Dendritic cell treated with granulocyte-macrophage colony-stimulating factor and Interleukin-4, amounts not matched to agents 40 ng/mL and 50 ng/mL, for 4 days (primary cell): ENCODE data around the gene NUSAP1.
"Not testable (repeated sequence)": the region's sequence is repeated elsewhere in the genome, so short reads cannot be mapped to it uniquely, and the experiment has no call there.

Experiments
- H3K27ac Mint-ChIP-seq: one replicate; pipeline ENCODE4 v1.8.0; 2022; ENCODE audit warnings: mild to moderate bottlenecking, mixed read lengths
- H3K27me3 Mint-ChIP-seq: one replicate; pipeline ENCODE4 v1.8.0; 2022; ENCODE audit warnings: mild to moderate bottlenecking, mixed read lengths
- H3K36me3 Mint-ChIP-seq: one replicate; pipeline ENCODE4 v1.8.0; 2022; ENCODE audit warnings: low read depth, mixed read lengths
- H3K4me1 Mint-ChIP-seq: one replicate; pipeline ENCODE4 v1.8.0; 2022; ENCODE audit warnings: low read depth, mixed read lengths
- H3K4me3 Mint-ChIP-seq: one replicate; pipeline ENCODE4 v1.8.0; 2022; ENCODE audit warnings: mild to moderate bottlenecking, moderate library complexity, mixed read lengths
- H3K9me3 Mint-ChIP-seq: one replicate; pipeline ENCODE4 v1.8.0; 2022; ENCODE audit warnings: mixed read lengths
- intact Hi-C: fragments of 100-400 bp; cut with micrococcal nuclease; formaldehyde crosslinking; loops from one replicate; pipeline ENCODE4 v1.15.0; 2022

Gene NUSAP1

DNA sequence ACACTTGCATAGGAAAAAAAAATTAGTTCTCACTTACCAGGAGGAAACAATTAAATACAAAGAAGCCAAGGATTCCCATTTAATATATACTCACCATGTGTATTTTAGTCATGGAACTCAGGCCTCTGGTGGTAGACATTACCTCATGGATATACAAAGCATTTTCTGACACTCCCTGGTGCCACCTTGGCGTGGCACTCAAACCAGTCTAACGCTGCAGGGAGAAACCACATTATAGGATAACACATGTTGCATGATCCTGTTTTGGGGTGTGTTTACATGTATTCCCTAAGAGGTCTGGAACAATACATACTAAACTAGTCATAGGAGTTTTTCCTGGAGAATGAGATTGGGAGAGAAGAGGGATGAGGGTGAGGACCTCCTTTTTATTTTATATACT, 78.3 kb downstream of the NUSAP1 start:
- Mint-ChIP-seq H3K9me3 (no peaks in the 10 kb centered on the region), H3K27ac (no peak overlapping the region), H3K4me1 (peaks cover 25% of the 10 kb centered on the region), H3K27me3 (no peaks in the 10 kb centered on the region), H3K36me3 (no peaks in the 10 kb centered on the region), H3K4me3 (no peak overlapping the region)
- intact Hi-C loops = no loop called here

- Mint-ChIP-seq H3K27me3 (no peaks in the 10 kb centered on the region), H3K27ac (no peak overlapping the region), H3K4me1 (peaks cover 29% of the 10 kb centered on the region), H3K36me3 (peaks cover 3% of the 10 kb centered on the region), H3K4me3 (no peak overlapping the region), H3K9me3 (no peaks in the 10 kb centered on the region)
- intact Hi-C loops = no loop called here
These were observed 78.8 kb downstream of the NUSAP1 start for GRCh38 chr15:41411441-41411840.

DNA sequence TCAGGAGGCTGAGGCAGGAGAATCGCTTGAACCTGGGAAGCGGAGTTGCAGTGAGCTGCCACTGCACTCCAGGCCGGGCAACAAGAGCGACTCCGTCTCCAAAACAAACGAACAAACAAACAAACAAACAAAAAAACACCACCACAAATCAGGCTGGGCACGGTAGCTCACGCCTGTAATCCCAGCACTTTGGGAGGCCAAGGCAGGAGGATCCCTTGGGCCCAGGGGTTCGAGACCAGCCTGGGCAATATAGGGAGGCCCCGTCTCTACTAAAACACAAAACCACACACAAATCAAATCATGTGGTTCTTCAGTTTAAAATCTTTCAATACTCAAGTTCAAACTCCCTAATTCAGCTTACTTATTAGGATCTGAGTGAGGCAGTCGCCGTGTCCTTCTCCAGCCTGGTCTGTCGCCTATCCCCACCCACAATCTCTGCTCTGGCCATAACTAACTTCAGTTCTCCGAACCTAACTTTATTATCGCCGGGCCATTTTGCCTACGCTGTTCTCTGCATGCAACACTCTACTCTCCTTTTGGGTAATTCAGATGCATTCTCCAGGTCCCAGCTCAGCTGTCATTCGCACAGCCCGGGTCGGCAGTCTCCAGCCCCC, 83.6 kb downstream of the NUSAP1 start:
- intact Hi-C loops = loop anchor here (2.0 kb wide), 1 partner anchor 13 kb away; the partner anchor contains the start of gene NDUFAF1
- H3K27ac Mint-ChIP-seq = peak overlapping the region; percentile 92
- H3K4me3 Mint-ChIP-seq = peak overlapping the region; percentile 98

DNA sequence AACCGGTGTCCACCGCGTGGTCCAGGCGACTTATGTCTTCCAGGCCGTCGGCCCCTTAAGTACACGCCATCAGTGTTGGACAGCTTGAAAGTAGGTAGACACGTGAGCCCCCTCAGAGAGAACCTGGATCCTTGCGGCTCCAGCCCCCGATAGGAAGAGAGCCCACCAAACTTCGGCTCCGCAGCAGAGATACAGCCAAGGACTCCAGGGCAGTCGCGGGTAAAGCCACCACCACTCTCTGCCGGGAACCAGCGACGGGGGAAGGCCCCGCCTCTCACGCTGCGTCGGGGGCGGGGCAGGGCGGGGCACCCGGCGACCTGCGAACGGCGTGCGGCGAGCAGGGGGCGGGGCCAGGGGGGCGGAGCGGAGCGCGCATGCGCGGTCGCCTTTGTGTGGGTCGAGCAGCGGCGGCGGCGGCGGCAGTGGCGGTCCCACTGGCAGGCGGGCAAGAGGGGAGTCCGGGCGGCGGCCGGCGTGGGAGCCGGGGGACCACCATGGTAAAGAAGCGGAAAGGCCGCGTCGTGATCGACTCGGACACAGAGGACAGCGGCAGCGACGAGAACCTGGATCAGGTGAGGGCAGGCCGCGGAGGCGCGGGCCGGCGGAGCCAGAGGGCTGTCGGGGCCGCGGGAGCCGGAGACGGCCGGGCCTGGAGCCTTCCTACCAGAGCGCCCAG, 84.2 kb downstream of the NUSAP1 start, which contains the start of gene RTF1:
Gene RTF1 (plus strand): TSS at position 354 of the 676 bp plus-strand sequence. CDS start 21 bp downstream, at position 375.
- intact Hi-C loops = loop anchor here (2.0 kb wide), 1 partner anchor 14 kb away; the partner anchor contains the start of gene NDUFAF1
- Mint-ChIP-seq H3K27me3 (no peaks in the 10 kb centered on the region), H3K9me3 (no peaks in the 10 kb centered on the region), H3K27ac (peak within 1 kb of the TSS; percentile 92), H3K36me3 (peaks cover 16% of the 10 kb centered on the region), H3K4me1 (peaks cover 48% of the 10 kb centered on the region), H3K4me3 (peak within 1 kb of the TSS; percentile 98)

More for the DNA sequence above, 83.6 kb downstream of the NUSAP1 start:
- H3K9me3 Mint-ChIP-seq = no peaks in the 10 kb centered on the region
- H3K27me3 Mint-ChIP-seq = no peaks in the 10 kb centered on the region
- peaks cover 16% of the 10 kb centered on the region for H3K36me3 Mint-ChIP-seq
- H3K4me1 Mint-ChIP-seq = peaks cover 44% of the 10 kb centered on the region

DNA sequence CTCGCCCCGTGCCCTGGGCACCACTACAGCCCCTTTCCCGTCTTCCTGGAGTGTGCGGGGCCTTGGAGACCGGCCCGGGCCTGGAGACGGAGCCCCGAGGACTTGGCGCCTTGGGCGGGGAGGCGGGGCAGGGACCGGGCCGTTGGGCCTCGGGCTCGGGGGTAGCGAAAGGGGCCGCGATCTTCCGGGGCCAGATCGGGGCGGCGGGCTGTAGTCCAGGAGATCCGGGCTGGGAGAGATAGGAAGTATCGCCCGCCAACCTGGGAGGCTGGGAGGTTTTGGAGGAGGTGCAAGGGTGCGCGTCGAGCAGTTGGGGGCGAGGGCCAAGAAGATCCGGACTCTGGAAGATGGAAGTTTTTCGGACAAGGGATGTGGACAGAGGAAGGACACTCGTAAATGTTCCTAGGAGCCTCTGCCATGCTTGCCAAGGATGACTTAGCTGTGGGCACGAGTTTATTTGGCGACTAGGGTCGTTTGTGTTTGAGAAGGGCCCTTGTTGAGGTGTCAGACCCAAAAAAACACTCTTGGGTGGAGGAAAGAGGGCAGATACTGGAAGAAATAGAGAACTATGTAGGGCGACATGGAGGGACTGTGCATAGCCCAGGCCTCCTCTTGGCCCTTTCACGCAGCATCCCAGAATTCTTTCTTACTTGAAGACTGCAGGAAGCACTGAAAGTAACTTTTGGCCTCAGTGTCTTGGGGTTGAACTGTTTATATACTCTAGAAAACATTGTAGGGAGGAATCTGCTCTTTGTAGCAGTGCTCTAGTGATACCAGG, 84.9 kb downstream of the NUSAP1 start:
- no peaks in the 10 kb centered on the region for H3K9me3 Mint-ChIP-seq
- intact Hi-C loops = loop anchor here (2.0 kb wide), 1 partner anchor 15 kb away; the partner anchor contains the start of gene NDUFAF1
- peaks cover 48% of the 10 kb centered on the region for H3K4me1 Mint-ChIP-seq
- H3K27me3 Mint-ChIP-seq = no peaks in the 10 kb centered on the region
- peak overlapping the region; percentile 92 for H3K27ac Mint-ChIP-seq
- H3K36me3 Mint-ChIP-seq = peaks cover 16% of the 10 kb centered on the region
- peak overlapping the region; percentile 98 for H3K4me3 Mint-ChIP-seq

- Mint-ChIP-seq H3K4me1 (peaks cover 28% of the 10 kb centered on the region), H3K4me3 (no peak overlapping the region), H3K27me3 (no peaks in the 10 kb centered on the region), H3K9me3 (no peaks in the 10 kb centered on the region), H3K27ac (no peak overlapping the region), H3K36me3 (no peaks in the 10 kb centered on the region)
- intact Hi-C loops = no loop called here
These were observed 91.4 kb downstream of the NUSAP1 start for GRCh38 chr15:41423979-41424659.

GRCh38 chr15:41424809-41425208, 92.1 kb downstream of the NUSAP1 start:
- H3K27me3 Mint-ChIP-seq = no peaks in the 10 kb centered on the region
- no peak overlapping the region for H3K27ac Mint-ChIP-seq
- H3K9me3 Mint-ChIP-seq = no peaks in the 10 kb centered on the region
- intact Hi-C loops = no loop called here
- peaks cover 31% of the 10 kb centered on the region for H3K4me1 Mint-ChIP-seq
- no peaks in the 10 kb centered on the region for H3K36me3 Mint-ChIP-seq
- H3K4me3 Mint-ChIP-seq = no peak overlapping the region

DNA sequence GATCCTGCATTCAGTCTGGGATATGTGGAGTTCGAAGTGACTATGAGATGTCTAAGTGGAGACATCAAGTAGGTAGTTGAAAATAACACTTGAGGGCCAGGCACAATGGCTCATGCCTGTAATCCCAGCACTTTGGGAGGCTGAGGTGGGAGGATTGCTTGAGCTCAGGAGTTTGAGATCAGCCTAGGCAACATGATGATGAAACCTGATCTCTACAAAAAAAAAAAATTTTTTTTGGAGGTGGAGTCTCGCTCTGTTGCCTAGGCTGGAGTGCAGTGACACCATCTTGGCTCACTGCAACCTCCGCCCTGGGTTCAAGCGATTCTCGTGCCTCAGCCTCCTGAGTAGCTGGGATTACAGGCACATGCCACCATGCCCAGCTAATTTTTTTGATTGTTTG, 93.2 kb downstream of the NUSAP1 start:
- H3K36me3 Mint-ChIP-seq, H3K27ac Mint-ChIP-seq, intact Hi-C loops, H3K9me3 Mint-ChIP-seq, H3K27me3 Mint-ChIP-seq, H3K4me3 Mint-ChIP-seq: not testable (repeated sequence)
- peaks cover 25% of the 10 kb centered on the region for H3K4me1 Mint-ChIP-seq

DNA sequence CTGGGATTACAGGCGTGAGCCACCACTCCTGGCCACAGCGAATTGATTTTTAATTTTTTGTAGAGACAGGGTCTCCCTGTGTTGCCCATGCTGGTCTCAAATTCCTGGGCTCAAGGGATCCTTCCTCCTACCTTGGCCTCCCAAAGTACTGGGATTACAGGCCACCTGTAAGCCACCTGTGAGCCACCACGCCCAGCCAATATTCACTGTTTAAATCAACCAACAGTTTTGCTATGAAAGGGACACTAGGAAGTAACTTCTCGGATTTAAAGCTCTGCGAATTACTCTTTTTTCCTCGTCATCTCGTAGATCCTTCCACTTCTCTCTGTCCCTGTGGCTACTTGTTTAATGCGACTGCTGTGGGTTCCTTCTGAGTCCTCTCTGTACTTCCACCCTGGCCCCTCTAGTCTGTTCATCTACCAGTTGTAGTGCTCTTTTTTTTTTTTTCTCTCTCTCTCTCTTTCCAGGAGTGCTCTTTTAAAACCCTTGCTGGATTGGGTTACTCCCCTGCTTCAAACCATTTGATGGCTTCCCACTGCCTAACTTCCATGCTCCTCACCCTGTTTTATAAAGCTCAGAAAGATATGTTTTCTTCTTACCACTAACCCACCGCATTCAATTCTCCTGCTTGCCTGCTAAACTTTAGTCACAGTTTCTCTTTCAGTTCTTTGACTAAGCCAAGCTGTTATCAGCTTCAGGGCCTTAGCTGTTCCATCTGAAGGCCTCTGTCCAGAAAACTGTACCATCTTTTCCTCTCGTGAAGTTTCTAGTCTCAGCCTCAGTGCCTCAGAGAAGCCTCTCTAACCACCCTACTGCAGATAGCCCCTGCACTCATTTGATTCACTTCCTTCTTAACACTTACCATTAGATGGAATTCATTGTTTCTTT, 96.6 kb downstream of the NUSAP1 start:
- Mint-ChIP-seq H3K9me3 (no peaks in the 10 kb centered on the region), H3K36me3 (peaks cover 21% of the 10 kb centered on the region), H3K4me3 (no peak overlapping the region), H3K27me3 (no peaks in the 10 kb centered on the region), H3K4me1 (peaks cover 14% of the 10 kb centered on the region), H3K27ac (peak overlapping the region; percentile 42)
- intact Hi-C loops = no loop called here
